ENCODE data around the gene LRP2.

DNA sequence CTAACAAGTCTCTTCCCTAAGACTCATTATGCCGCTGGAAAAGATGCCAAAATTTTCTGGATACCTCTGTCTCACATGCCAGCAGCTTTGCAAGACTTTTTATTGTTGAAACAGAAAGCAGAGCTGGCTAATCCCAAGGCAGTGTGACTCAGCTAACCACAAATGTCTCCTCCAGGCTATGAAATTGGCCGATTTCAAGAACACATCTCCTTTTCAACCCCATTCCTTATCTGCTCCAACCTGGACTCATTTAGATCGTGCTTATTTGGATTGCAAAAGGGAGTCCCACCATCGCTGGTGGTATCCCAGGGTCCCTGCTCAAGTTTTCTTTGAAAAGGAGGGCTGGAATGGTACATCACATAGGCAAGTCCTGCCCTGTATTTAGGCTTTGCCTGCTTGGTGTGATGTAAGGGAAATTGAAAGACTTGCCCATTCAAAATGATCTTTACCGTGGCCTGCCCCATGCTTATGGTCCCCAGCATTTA, 266.7 kb downstream of the LRP2 start:
- TF ChIP-seq POLR2A (IDR thresholded peaks at IDR 0.05; ENCODE audit: low read depth, low read length) (no peak), POLR2AphosphoS5 (IDR thresholded peaks at IDR 0.05; ENCODE audit: low read depth, low read length) (no peak)
